SH-SY5Y (cell line): Measurements from ENCODE around the gene CCDC13.

Source experiments
- GATA2 ChIP-seq: IDR thresholded peaks from 2 replicates; pipeline ENCODE4 v1.6.1; 2011; ENCODE audit warnings: mild to moderate bottlenecking, low read depth, low read length
- GATA3 ChIP-seq: IDR thresholded peaks from 2 replicates; pipeline ENCODE4 v1.6.1; 2011; ENCODE audit warnings: low read depth, mild to moderate bottlenecking, low read length, moderate library complexity

GRCh38 chr3:42807929-42808328 lies 34.9 kb upstream of the CCDC13 start:
- TF ChIP-seq GATA3 (no peak), GATA2 (no peak)
